Activated naive CD8-positive, alpha-beta T cell treated with anti-CD3 and anti-CD28 coated beads, Interleukin-2, amount 50 U/mL, for 16 hours (primary cell): Measurements from ENCODE around the gene OSER1.

ENCODE experiments used
- DNase-seq: peaks from one replicate; pipeline ENCODE4 v3.0.0-alpha.2; 2020; ENCODE audit warnings: low read depth, low spot score

Gene OSER1

DNA sequence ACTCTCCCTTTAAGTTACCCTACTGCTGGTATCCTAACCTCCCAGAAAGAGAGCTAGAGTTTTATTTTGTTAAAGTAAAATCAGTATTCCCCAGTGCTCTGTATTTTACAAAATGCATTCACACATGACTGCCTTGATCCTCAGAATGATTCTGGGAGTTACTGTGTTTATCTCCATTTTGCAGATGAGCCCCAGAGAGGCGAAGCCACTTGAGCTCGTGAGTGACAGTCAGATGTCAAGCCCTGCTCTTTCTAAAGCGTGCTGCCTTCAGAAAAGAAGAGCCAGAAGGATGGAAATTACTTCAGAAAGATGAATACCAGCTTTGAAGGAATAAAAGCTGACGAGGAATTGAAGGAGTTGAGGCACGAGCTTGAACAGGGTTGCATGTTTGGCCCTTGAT is 14.1 kb upstream of the OSER1 start:
- no peak for DNase-seq

DNA sequence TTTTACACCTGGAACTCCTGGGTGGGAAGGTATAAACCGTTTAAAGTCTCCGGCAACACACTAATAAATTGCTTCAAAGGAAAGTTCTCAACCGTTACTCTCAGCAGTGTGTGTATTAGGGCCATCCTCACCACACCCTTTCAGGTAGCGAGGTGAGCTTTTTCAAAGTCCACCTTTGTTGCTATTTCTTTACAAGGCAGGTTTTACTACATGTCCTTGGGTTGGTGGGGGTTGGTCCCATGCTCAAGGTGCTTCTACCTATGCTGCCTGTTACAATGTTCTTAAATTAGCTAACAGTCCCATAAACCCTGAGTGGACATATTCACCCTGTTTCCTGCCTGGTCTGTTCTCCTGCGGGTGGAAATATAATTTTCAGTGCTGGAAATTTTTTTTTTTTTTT is 13.2 kb upstream of the OSER1 start:
- no peak for DNase-seq

DNA sequence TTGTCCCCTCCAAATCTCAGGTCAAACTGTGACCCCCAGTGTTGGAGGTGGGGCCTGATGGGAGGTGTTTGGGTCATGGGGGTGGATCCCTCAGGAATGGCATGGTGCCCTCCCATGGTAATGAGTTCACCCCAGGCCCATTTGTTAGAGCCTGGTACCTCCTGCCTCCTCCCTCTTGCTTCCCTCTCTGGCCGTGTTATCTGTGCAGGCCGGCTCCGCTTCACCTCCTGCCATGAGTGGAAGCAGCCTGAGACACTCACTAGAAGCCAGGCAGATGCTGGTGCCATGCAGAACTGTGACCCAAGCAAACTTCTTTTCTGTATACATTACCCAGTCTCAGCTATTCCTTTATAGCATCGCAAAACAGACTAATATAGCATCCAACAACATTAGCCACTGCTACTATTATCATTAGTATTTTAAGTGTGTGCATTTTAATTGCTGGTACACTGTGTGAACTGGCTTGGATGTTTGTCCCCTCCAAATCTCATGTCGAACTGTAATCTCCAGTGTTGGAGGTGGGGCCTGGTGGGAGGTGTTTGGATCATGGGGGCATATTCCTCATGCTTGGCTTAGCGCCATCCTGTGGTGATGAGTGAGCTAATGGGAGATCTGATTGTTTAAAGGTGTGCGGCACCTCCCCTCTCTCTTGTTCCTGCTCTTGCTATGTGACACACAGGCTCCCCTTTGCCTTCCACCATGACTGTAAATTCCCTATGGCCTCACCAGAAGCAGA is 12.2 kb upstream of the OSER1 start:
- DNase-seq, result no peak

DNA sequence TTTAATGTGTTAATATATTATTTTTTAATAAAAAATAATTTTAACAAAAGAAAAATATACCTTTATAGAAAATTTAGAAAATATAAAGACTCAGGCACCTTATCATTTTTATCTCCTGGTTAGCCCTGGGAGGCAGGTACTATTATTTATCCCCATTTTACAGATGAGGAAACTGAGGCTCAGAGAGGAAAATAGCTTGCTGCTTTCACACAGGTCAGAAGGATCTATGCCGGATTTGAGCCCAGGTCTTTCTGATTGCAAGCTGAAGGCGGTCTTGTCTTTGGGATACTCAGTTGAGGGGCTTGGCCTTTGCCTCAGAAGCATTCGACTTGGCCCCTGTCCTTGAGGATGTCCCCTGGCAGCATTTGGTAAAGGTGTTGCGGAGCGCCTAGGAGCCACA is 11.5 kb upstream of the OSER1 start:
- DNase-seq, result no peak

DNA sequence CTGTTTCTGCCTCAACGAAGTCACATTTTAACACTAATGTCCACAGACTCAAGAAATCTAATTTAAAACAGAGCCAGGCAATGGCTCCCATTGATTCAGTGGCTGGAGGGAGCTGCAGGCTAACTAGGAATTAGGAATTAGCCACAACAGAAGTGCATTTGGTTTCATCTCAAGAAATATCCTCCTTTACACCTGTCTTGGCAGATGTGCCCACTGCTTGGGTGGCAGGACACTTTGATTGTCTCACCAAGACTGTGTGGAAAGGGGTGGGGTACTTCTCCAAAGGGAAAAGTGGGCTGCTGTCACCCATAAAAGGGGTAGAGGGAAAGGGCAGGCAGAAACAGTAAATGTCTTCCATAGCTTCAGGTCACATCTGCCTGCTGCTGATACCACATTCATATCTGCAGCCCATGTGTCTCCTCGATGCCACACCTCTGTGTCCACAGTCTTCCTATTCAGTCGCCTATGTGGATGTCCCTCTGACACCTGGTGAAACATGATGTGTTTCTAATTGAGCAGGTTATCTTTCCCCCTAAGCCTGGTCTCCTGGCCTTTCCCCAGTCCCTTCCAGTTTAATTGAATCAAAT is 10.9 kb upstream of the OSER1 start:
- DNase-seq, result no peak

DNA sequence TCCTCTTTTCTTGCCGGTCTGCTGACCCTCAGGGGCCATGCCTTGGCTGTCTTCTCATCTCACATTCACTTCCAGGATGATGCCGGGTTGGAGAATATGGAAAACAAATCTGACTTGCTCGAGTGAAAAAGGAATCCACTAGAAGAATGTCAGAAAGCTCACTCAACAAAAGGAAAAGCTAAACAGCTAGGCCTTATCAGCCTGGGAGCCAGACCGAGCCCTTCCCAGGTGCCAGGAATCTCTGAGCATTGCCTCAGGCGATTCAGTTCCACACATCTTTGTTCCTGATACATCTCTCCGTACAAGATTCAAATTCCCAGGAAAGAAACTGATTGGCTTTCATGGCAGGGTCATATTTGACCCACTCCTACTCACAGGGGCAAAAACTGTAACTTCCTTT is 9.2 kb upstream of the OSER1 start:
- no peak for DNase-seq

DNA sequence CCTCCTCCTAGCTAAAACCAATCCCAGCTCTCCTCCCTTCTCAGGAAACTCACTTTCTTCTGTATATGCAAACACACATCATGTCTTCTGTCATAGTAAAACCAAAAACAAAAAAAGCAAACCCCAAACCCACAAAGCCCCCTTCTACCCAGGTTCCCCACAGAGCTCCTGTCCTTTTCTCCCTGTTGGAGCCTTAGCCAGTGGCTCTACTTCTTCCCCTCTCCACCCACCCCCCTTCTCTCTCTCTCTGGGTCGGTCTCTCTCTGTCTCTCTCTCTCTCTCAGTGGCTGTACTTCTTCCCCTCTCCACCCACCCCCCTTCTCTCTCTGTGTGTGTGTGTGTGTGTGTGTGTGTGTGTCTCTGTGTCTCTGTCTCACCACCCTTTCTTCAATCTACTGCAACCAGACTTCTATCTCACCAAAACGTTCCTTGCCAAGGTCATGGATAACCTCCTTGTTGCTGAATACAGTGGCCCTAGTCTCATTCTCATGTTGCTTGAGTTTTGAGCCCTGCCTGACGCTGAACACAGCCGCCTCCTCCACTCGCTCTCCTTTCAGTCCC is 8.7 kb upstream of the OSER1 start:
- DNase-seq, result no peak

DNA sequence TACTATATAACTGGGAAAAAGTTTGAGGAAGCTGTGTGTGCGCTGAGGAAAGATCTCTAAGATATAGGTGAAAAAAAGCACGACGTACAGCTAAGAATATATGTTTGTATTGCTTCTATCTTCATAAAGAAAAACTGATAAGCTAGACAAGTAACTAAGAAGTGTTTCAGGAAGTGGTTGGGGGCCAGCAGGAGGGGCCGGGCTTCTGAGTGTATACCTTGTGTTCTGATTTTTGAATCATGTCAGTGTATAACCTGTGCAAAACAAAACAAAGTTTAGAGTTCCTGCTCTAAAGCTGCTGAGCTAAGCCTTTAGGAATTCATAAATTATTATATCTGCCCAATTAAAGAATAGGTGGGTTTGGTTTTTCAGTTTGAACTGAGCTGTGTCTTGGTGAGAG is 7.9 kb upstream of the OSER1 start:
- DNase-seq, result no peak

DNA sequence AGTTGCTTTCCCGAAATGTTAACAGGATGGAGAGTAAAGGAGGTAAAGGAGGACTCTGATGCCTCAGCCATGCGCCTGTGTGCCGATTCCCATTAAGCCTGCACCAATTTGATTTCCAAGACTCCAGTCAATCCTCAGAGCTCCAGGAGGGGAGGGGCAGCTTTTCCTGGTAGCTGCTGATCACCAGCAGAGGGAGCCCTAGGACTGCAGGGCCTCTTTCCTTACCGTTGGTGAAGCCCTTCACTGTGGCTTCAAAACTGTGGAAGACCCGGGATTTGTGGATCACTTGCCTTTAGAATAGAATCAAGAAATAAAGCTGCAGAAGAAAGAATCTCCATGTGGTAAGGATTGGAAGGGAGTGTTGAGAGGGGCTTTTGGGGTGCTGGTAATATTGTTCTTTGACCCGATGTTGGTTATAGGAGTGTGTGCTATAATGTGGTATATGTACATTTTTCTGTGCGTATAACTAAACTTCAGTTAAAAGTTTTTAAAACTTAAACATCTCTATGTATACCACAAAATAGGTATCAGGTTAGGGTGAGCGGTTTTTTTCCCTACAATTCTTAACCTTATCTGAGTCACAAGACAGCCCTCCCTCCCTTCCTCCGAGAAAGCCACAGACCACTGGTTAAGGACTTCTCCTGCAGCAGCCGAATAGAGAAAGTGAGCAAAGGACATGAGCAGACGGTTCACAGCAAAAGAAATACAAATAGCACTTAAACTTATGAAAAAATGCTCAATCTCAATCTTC is 6.9 kb upstream of the OSER1 start:
- peak; percentile 41 for DNase-seq

DNA sequence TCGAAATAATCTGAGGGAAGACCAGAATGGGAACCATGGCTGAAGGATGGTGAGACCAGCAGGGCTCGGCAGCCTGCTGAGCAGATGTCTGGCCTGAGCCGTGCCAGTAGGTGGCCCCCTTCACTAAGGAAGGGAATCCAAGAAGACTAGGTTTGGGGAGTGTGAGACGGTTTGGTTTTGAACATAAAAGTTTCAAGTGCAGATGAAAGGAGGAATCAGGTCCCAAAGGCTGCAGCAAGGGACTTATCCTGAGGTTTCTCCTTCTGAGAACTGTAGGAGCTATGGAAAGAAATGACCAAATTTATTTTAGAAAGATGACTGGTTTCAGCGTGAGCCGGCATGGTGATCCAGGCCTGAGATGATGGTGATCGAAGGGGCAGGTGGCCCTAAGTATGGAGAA is 4.6 kb upstream of the OSER1 start:
- DNase-seq, result peak; percentile 58

DNA sequence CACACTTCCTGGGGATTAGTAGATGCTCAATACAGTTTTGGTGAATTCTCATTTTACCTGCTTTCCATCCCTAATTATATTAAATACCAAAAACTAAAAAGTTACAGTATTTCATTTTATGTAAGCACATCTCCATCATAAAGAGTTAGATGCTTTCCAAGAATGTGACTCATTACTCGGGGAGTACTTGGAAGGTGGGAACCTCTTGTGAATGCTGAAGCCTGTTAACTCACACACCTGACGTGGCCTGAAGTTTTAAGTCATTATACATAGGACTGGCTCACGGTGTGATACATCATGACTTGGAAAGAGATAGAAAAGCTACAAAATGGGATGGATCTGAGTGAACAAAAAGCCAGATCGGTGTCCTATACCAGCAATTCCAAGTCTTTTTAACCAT is 2.2 kb upstream of the OSER1 start:
- no peak for DNase-seq

DNA sequence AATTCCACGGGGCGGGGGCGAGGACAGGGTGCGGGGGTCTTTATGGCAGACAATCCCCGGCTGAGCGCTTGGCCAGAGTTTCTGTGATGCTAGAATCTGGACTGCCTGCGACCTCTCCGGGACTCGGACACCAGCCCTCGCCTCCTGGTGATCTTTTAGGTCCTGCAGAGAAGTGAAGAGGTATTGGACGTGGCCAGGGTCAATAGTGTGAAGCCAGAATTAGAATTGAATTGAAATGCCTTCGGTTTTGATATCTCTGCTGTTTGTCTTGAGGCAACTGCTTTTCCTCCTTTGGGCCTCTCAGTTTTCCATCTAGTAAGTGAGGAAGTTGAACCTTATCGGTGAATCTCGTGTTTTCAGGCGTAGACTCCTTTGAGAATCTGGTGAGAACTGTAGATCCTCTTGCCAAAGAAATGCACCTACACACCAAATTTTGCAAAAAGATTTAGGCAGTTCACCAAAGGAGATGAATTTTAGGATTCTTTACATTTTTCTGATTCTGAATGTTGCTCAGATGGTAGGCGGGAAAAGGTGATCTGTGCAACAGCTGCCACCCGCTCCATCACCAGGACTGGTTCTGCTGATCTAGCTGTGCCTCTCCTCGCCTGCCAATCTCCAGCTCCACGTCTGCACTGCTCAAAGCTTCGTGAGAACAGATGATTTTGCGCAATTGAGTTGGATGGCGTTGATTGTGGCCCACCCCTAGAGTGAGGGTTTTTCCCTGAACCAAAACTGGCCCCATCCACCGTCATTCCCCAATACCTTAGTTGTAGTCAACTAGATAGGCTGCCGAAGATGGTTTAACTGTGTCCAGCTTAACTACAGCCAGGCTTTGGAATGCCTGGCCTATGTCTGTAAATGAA is 837 bp upstream of the OSER1 start:
- no peak for DNase-seq

DNA sequence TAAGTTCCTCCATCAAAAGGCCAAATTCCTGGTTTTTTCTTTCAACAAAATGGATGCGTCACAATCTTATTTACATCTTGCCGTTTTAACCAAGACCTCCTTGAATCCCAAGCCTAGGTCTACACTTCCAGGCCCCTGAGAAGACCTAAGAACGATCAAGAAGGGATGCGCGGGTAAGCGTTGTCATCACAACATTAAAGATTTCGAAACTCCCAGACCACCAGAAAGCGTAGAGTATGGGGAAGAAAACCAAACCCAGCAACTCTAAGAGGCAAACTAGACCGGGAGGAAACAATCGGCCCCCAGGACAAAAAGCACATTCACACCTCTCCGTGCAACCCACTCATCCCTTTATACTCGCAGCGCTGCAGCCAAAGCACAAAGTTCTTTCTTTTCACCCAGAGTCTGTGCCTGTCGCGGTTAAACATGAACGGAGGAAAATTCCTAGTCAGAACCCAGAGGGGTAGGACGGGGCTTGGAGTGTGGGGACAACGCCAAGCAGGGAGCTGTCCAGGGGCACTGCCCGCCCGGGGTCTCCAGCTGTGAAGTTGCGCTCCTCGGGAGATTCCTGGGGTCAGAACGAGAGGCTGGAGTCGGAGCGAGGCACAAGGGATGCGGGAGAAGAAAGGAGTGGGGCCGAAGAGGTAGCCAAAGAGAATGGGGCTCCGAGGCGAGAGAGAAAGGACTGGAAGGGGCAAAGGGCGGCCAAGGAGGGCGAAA is 725 bp downstream of the OSER1 start:
- no peak for DNase-seq

DNA sequence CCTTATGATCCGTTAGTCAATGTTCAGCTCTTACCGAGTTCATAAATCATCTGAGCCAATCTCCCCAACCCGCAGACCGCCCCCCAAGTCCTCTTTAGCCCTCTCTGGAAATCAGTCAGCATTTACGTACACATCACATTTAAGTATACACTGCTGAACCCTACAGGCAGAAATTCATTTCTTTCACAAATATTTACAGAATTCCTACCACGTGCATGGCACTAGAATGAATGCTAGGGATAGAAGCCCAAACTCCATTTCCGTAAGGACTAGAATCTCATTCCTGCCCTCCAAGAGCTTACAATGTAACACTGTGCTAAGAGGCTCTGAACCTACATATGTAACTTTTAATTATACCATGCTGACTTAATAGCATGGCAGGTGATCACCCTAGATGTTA is 1.8 kb downstream of the OSER1 start:
- DNase-seq, result no peak

DNA sequence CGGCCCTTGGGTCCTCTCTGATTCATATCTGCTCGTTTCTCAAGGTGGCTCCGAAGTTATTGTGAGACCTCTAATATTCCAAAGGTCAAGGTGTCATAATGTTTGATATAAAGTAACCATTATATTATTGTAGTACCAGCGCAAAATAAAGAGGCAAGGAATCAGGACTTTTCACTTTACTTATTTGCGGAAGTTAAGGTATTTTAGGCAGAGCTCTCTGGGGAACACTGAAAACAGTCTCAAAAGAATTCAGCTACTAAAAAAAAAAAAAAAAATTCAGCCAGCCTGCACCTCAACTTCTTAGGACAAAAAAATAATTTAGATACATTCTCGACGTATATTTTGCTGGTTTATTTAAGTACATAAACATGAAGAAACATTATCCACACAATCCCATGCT is 2.4 kb downstream of the OSER1 start:
- no peak for DNase-seq

DNA sequence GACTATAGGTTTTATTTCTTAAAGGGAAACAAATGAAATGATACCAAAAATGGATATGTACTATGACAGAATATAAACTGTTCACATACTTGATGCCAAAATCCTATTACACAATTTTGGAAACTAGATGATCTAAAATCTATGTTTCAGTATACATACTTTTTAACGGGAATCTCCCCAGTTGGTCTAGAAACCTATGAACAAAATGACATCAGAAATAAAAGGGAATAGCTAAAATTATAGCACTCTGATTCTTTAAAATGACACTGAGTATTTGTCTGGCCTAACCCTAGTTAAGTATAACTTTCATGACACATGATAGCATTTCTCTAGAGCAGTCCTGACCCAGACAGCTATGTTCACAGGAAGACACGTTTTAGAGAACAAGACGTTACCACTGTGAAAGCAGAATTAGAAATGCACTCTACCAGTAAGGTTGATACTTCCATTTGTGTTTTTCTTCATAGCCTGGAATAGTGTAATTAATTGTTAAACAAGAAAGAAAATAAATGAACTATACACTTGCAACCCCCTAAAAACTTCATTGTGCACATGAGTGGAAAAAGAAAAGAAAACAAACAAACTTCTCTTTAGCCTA is 3.3 kb downstream of the OSER1 start:
- no peak for DNase-seq

DNA sequence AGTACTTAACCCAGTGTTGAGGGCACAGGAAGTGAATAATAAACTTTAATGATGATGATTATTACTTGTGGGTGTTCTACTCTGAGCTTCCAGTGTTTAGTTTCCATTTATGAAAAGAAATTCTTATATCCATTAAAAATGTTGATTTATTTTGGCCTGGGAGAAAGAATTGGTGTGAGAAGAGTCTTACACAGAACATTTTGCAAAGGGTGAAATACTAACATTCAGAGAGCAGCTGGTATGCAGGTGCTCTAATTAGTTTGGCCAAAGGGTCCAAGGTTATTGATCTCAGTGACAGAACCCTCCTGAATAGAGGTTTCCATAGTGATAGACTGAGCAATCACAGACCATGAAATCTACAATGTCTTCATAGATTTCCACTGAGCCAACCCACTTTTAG is 4.4 kb downstream of the OSER1 start:
- DNase-seq, result no peak

DNA sequence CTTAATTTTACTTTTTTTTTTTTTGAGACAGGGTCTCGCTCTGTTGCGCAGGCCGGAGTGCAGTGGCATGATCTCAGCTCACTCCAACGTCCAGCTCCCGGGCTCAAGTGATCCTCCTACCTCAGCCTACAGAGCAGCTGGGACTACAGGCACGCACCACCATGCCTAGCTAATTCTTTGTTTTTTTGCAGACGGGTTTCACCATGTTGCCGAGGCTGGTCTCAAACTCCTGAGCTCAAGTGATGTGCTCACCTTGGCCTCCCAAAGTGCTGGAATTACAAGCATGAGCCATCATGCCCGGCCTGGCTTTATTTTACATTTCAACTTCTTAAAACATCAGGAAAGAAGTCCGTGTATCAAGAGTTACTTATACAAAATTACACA is 5.7 kb downstream of the OSER1 start:
- no peak for DNase-seq

DNA sequence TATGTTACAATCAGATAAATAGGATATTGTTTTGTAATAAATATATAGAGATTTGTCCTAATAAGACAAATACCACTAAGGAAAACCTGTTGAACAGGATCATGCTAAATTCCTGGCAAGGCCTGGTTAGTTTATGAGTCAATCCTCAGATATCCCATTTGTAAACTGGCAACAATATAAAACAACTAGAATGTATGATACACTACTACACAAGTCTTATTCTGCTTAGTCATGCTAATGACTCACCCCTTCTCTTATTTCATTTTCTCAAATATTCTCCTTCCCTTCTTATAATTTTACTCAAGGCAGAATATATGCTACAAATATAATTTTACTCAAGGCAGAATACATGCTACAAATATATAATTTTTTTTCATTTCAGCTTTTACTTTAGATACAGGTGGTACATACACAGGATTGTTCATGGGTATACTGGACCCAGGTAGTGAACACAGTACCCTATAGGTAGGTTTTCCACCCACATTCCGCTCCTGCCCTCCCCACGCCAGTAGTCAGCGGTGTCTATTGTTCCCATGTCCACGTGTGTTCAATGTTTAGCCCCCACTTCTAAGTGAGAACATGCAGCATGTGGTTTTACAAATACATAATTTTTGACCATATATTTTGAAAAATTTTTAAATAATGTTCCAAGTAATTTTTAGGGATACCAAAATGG is 6.3 kb downstream of the OSER1 start:
- DNase-seq, result no peak

DNA sequence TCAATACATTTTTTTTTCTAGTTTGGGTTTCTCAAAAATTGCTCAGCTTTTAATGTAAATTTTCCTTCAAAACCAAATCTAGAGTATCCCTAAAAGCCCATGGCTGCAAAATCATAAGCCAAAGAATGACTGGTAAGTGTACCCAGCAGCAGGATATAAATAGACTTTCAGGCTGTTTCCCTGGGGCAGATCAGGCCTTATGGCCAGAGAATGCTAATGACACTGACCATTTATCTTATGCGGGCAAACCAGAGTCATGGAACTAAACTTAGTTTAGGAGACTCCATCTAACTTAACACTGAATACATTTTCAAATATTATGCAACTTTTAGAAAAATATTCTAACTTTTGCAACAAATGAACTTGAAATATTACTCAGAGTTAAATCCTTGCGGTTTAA is 7.4 kb downstream of the OSER1 start:
- DNase-seq, result no peak
